GM13976 (cell line): Measurements from ENCODE around the gene POLD3.
"Not testable (repeated sequence)": the region's sequence is repeated elsewhere in the genome, so short reads cannot be mapped to it uniquely, and the experiment has no call there.

ENCODE experiments used
- DNase-seq: peaks from one replicate; pipeline ENCODE4 v3.0.0; 2012; ENCODE audit warnings: low spot score
- in situ Hi-C: fragments of 300-500 bp; cut with MboI; formaldehyde crosslinking; loops from one replicate; pipeline ENCODE4 v1.12.0; 2022; ENCODE audit warnings: low sequenced_read_pairs, mixed read lengths, inconsistent platforms; ENCODE audit not compliant: unreplicated experiment
- TF ChIP-seq, protein P1 (sequence below): IDR thresholded peaks from 2 replicates; pipeline ENCODE4 v1.5.1; 2012; ENCODE audit warnings: borderline replicate concordance, mild to moderate bottlenecking; ENCODE audit not compliant: insufficient read depth; ENCODE audit errors: extremely low read depth, missing control alignments, control extremely low read depth

POLD3 gene

DNA sequence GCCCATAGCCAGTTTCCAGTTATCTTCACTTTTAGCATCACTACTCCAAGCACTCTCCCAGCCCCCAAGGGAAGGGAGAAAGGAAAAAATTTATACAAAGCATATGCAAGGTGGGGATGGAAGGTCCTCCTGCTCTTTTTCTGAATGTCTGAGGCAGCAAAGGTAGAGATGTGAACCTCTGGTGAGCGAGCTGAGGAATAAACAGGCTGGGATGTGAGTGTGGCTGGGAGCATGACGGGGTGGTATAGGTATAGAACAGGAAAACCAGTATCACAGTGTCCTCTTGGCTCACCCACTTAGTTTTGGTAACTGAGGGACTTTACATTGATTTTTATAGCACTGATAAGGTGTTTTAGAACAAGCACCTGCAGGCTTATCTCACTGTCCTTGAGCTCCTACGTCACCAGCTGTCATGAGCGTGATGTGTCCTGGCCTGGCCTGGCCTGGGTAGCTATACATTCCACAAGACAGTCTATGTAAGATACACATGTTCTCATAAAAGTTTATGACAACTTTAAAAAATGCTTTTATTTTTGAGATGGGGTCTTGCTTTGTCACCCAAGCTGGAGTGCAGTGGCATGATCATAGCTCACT, 10.3 kb upstream of the POLD3 start:
- no peak for DNase-seq
- TF ChIP-seq, protein P1, sequence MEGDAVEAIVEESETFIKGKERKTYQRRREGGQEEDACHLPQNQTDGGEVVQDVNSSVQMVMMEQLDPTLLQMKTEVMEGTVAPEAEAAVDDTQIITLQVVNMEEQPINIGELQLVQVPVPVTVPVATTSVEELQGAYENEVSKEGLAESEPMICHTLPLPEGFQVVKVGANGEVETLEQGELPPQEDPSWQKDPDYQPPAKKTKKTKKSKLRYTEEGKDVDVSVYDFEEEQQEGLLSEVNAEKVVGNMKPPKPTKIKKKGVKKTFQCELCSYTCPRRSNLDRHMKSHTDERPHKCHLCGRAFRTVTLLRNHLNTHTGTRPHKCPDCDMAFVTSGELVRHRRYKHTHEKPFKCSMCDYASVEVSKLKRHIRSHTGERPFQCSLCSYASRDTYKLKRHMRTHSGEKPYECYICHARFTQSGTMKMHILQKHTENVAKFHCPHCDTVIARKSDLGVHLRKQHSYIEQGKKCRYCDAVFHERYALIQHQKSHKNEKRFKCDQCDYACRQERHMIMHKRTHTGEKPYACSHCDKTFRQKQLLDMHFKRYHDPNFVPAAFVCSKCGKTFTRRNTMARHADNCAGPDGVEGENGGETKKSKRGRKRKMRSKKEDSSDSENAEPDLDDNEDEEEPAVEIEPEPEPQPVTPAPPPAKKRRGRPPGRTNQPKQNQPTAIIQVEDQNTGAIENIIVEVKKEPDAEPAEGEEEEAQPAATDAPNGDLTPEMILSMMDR: no peak
- in situ Hi-C loops: no loop called here

DNA sequence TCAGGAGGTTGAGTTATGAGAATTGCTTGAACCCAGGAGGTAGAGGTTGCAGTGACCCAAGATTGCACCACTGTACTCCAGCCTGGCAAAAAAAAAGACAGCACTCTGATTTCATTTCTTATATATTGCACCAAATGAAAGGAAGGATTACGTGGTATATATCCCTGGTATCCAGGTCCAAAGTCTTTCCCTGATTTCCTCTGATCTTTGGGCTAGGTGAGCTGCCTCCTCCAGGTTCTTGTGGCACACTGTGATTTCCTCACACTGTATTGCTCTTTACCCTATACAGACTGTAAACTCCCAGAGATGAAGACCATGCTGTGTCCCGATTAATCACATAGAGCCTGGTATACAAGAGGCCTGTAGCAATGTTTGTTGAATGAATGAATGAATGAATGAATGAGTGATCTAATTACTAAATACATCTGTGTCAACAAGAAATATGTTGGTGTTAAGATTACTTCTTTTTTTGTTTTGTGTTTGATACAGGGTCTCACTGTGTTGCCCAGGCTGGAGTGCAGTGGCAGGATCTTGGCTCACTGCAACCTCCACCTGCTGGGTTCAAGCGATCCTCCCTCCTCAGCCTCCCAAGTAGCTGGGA, 9.3 kb upstream of the POLD3 start:
- in situ Hi-C loops: no loop called here
- TF ChIP-seq, protein P1: no peak
- no peak for DNase-seq

GRCh38 chr11:74590492-74590891, 1.9 kb upstream of the POLD3 start:
- in situ Hi-C loops: not testable (repeated sequence)

GRCh38 chr11:74592063-74592440, 330 bp upstream of the POLD3 start:
- TF ChIP-seq, protein P1: no peak
- in situ Hi-C loops: no loop called here
- DNase-seq: no peak

More at GRCh38 chr11:74590492-74590891, 1.9 kb upstream of the POLD3 start:
- not testable (repeated sequence) for DNase-seq

DNA sequence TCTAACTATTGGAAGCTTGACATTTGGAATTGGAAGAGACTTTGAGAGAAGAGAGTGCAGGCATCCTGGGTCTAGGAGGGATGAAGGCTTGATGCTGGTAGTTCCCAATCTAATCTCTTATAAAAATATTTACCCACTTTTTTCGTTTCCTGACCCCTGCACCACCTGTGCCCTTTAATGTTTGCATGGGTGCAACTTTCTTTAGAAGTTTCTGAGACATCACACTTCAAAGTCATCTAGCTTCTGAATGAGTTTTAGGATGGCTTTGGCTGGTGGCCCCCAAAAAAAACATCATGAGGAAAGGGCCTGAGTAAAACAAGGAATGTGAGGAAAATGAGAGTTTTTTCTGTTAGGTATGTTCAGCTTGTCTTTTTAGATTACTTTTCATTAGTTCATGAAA, 1.1 kb downstream of the POLD3 start:
- in situ Hi-C loops: no loop called here
- TF ChIP-seq, protein P1: no peak
- no peak for DNase-seq

- no peak for DNase-seq
- in situ Hi-C loops: no loop called here
- TF ChIP-seq, protein P1: no peak
Observed at GRCh38 chr11:74602637-74603556, 10.5 kb downstream of the POLD3 start.

- in situ Hi-C loops: no loop called here
- TF ChIP-seq, protein P1: no peak
- no peak for DNase-seq
Observed at GRCh38 chr11:74603845-74604244, 11.5 kb downstream of the POLD3 start.
